AG09319 (cell line): ENCODE measurements around the gene OPCML.

Experiments
- DNase-seq: peaks from one replicate; pipeline ENCODE4 v3.0.0-alpha.2; 2010; ENCODE audit warnings: low read depth; ENCODE audit errors: extremely low read depth
- CTCF ChIP-seq: IDR thresholded peaks from 2 replicates; pipeline ENCODE4 v1.5.1; 2011; ENCODE audit warnings: low read depth, mild to moderate bottlenecking, inconsistent platforms, low read length, moderate library complexity

Gene OPCML

GRCh38 chr11:132898021-132898420, 634.3 kb downstream of the OPCML start:
- no peak for TF ChIP-seq CTCF
- DNase-seq: no peak

GRCh38 chr11:132895340-132895739, 637.0 kb downstream of the OPCML start:
- no peak for DNase-seq

GRCh38 chr11:132894606-132895005, 637.7 kb downstream of the OPCML start:
- no peak for TF ChIP-seq CTCF
- DNase-seq: no peak

More at GRCh38 chr11:132895340-132895739, 637.0 kb downstream of the OPCML start:
- TF ChIP-seq CTCF: no peak

- DNase-seq: no peak
- no peak for TF ChIP-seq CTCF
Observed at GRCh38 chr11:132892876-132893275, 639.4 kb downstream of the OPCML start.

- DNase-seq: no peak
- TF ChIP-seq CTCF: no peak
Observed at GRCh38 chr11:132888226-132888625, 644.1 kb downstream of the OPCML start.

- DNase-seq: no peak
- TF ChIP-seq CTCF: no peak
Observed at GRCh38 chr11:132886335-132886734, 646.0 kb downstream of the OPCML start.

GRCh38 chr11:132883241-132883640, 649.1 kb downstream of the OPCML start:
- DNase-seq: no peak
- no peak for TF ChIP-seq CTCF
